NCI-H2107 (cell line): ENCODE measurements around the gene TNS3.
"Not testable (repeated sequence)": the region's sequence is repeated elsewhere in the genome, so short reads cannot be mapped to it uniquely, and the experiment has no call there.

Experiments used
- DNase-seq: peaks from one replicate; lab custom pipeline; 2025; lab: John Stamatoyannopoulos, UW

TNS3 gene

GRCh38 chr7:47283497-47284131 lies 298.3 kb downstream of the TNS3 start:
- no peak for DNase-seq

GRCh38 chr7:47282790-47283496 lies 299.0 kb downstream of the TNS3 start:
- DNase-seq, result no peak

GRCh38 chr7:47281966-47282643 lies 299.8 kb downstream of the TNS3 start:
- DNase-seq, result no peak

- no peak for DNase-seq
These were observed 300.8 kb downstream of the TNS3 start for GRCh38 chr7:47281161-47281560.

- no peak for DNase-seq
These were observed 301.8 kb downstream of the TNS3 start for GRCh38 chr7:47280114-47280513.

DNA sequence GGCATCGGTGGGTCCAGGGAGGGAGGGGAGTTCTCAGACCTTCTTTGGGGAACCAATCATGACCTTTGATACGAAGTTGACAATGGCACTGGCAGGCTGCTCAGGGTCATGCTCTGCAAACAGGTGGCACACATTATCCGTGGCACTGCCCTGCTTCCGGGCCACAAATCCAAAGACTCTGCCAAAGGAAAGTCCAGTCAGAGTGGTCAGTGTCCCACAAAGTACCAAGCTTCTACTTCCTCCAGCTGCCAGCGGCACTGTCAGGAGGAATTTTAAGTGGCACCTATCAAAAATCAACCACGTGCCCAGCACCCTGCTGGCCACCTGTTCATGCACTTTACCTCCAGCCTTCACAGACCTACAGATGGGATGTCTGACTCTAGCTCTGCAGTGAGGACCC lies 303.9 kb downstream of the TNS3 start:
- no peak for DNase-seq

GRCh38 chr7:47277321-47277781 lies 304.6 kb downstream of the TNS3 start:
- no peak for DNase-seq

DNA sequence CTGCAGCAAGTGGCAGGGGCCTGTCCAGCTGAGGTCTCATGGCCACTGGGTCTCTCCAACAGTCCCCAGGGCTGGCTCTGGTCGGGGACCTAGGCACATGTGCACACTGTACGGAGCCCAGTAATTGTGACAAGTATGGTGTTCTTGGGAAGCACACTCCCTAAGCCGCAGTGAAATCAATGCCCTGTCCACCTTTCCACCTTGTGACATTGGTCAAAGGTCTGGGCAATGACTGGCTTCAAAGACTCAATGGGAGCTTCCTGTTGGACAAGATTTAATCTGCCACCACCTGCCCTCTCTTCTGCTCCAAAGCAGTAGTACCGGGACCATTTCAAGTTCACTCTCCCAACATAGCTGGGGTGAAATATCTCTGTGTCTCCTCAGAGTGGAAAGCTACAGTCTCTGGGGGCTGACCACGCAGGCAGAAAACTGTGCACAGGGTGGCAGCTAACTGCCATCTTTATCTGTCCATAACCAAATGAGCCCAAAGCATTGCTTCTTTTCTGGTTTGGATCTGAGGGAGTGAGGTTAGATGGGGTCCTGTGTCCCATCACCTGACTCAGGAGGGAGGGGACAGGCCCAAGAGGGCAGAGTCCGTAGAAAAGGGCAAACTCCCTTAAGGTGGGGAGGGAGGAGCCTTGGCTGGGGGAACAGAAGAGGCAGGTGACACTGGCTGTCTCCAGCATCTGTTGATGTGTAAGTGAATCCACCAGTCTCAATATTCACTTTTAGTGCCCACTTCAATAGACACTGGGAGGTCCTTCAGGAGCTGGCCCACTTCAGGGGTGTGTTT lies 307.7 kb downstream of the TNS3 start:
- DNase-seq, result no peak

GRCh38 chr7:47273088-47273487 lies 308.8 kb downstream of the TNS3 start:
- no peak for DNase-seq

GRCh38 chr7:47271749-47272148 lies 310.2 kb downstream of the TNS3 start:
- DNase-seq, result no peak

GRCh38 chr7:47268851-47269836 lies 312.8 kb downstream of the TNS3 start:
- no peak for DNase-seq

GRCh38 chr7:47267346-47267745 lies 314.6 kb downstream of the TNS3 start:
- no peak for DNase-seq

- no peak for DNase-seq
These were observed 315.1 kb downstream of the TNS3 start for GRCh38 chr7:47266799-47267198.

GRCh38 chr7:47266131-47266706 lies 315.7 kb downstream of the TNS3 start:
- DNase-seq, result no peak

GRCh38 chr7:47265621-47266020 lies 316.3 kb downstream of the TNS3 start:
- no peak for DNase-seq

DNA sequence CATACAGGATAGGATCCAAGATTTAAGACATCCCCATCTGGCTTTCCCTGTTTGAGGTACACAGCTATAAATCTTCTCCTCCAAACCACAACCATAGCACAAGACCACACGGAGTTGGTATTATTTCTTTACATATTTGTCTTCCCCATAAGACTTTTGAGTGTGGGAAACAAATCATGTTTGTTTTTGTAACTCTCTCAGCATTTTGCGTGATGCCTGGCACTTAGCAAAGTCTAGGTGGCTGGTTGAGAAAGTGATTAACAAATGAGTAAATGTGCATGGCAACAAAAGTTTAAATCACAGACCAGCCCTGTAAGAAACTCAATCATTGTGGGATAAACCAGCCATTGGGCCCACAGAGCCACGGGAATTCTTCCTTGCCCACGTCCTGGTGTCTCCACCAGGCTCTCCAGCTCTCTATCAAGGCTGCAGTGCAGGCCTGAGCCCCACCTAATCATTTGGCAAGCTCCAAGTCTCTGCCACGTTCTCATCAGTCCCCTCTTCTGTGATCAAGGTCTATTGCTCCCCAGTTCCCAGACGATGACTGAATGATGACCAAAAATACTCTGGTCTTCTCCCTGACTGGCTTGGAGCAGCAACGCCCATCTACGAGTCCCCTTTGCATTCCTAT lies 317.8 kb downstream of the TNS3 start:
- no peak for DNase-seq

- DNase-seq, result no peak
These were observed 319.0 kb downstream of the TNS3 start for GRCh38 chr7:47262881-47263280.

DNA sequence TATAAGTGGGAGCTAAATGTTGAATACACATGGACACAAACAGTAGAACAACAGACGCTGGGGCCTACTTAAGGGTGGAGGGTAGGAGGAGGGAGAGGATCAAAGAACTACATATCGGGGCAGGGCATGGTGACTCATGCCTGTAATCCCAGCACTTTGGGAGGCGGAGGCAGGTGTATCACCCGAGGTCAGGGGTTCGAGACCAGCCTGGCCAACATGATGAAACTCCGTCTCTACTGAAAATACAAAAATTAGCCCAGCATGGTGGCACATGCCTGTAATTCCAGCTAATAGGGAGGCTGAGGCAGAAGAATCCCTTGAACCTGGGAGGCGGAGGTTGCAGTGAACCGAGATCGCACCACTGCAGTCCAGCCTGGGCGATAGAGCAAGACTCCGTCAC lies 319.8 kb downstream of the TNS3 start:
- not testable (repeated sequence) for DNase-seq

DNA sequence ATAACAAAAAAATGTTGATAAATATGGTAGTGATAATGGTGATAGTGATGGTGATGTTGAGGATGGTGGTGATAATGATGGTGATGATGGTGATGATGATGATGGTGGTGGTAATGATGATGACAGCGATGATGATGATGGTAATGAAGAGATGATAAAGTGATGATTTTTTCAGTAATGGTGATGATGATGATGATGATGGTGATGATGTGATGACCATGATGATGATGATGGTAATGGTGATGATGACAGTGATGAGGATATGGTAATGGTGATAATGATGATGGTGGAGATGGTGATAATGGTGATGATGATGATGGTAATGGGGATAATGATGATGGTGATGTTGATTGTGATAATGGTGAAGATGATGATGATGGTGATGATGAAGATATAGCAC lies 321.6 kb downstream of the TNS3 start:
- DNase-seq, result no peak

- no peak for DNase-seq
These were observed 322.2 kb downstream of the TNS3 start for GRCh38 chr7:47259682-47260081.
